HCT116 (cell line): ENCODE results near the gene TBX5. TPM values are rescaled to one million over a fixed set of nuclear protein-coding genes. Genes with fewer than 3 reads are reported as not detected.

Experiments
- ATAC-seq: fragments of 200-7000 bp; cut with Tn5 transposase; 2 replicates; pipeline ENCODE4 v1.9.1; 2020; ENCODE audit warnings: mild to moderate bottlenecking, moderate library complexity
- BruUV-seq: library from RNA; stranded (reverse); fragments of 400-500 nt; replicated peaks from 2 replicates; lab custom pipeline; 2021; lab: Mats Ljungman, UMichigan
- CTCF ChIA-PET: fragments of 300-600 bp; sonication (Branson Sonifier 250); formaldehyde crosslinking; loops from one replicate; lab custom pipeline; 2021; ENCODE audit warnings: antibody characterized with exemption; lab: Charles Lee
- POLR2A ChIA-PET: fragments of 300-600, 350-600 bp; sonication (Branson Sonifier 250); formaldehyde crosslinking; loops from one replicate; lab custom pipeline; 2021; ENCODE audit warnings: antibody characterized with exemption; lab: Charles Lee
- RAD21 ChIA-PET, 2 experiments: fragments of 300-600 bp; sonication (Branson Sonifier 250); formaldehyde crosslinking; loops; one replicate each; lab custom pipeline; 2023; ENCODE audit warnings: low total read pairs in 2 of 2; ENCODE audit not compliant: uncharacterized antibody in 2 of 2, unreplicated experiment in 2 of 2, low non-redundant PET in 1 of 2; lab: Charles Lee
- DNase-seq: peaks from one replicate; pipeline ENCODE4 v3.0.0-alpha.2; 2010; ENCODE audit warnings: low read depth, low spot score
- H2AFZ ChIP-seq: fragments of 200-600 bp; shearing (Covaris generic), sonication (generic); 2 replicates; pipeline ENCODE4 v1.6.1; 2017; ENCODE audit warnings: low read depth, mixed run types, mixed read lengths, antibody characterized with exemption, low read length; ENCODE audit not compliant: poor library complexity, severe bottlenecking
- H3K27ac ChIP-seq: 2 replicates; pipeline ENCODE4 v1.5.1; 2012; ENCODE audit warnings: low read depth, low read length
- H3K27me3 ChIP-seq: fragments of 200-600 bp; sonication (generic); 2 replicates; pipeline ENCODE4 v1.6.1; 2016; ENCODE audit warnings: mixed run types, low read length, mixed read lengths; ENCODE audit not compliant: insufficient read depth
- H3K36me3 ChIP-seq, 2 experiments: fragments of 200-500 bp in 1 of 2; fragments of 200-600 bp in 1 of 2; sonication (Bioruptor generic) in 1 of 2; sonication (generic) in 1 of 2; 2 replicates each; pipeline versions ENCODE4 v1.5.1 to v1.6.1; 2014 to 2016; ENCODE audit warnings: low read length in 2 of 2, inconsistent platforms in 1 of 2, mixed read lengths in 1 of 2, mixed run types in 1 of 2; ENCODE audit not compliant: insufficient read depth in 2 of 2, control insufficient read depth in 1 of 2
- H3K4me1 ChIP-seq, 2 experiments: fragments of 200-600 bp in 1 of 2; sonication (generic) in 1 of 2; 2 replicates each; pipeline versions ENCODE4 v1.5.1 to v1.6.1; 2012 to 2017; ENCODE audit warnings: low read length in 2 of 2, inconsistent platforms in 1 of 2, mild to moderate bottlenecking in 1 of 2, mixed read lengths in 1 of 2, mixed run types in 1 of 2, moderate library complexity in 1 of 2; ENCODE audit not compliant: insufficient read depth in 2 of 2, control insufficient read depth in 1 of 2
- H3K4me2 ChIP-seq: fragments of 200-600 bp; sonication (generic); 2 replicates; pipeline ENCODE4 v1.6.1; 2017; ENCODE audit warnings: mixed run types, low read length, mixed read lengths
- H3K4me3 ChIP-seq, 2 experiments: fragments of 200-600 bp in 1 of 2; sonication (generic) in 1 of 2; replicated peaks in 1 of 2; 2 replicates each; pipeline ENCODE4 v1.5.1; 2011 to 2016; ENCODE audit warnings: low read length in 2 of 2, control low read depth in 1 of 2, low read depth in 1 of 2, mild to moderate bottlenecking in 1 of 2, mixed read lengths in 1 of 2, mixed run types in 1 of 2
- H3K79me2 ChIP-seq: fragments of 200-600 bp; sonication (generic); 2 replicates; pipeline ENCODE4 v1.6.1; 2017; ENCODE audit warnings: mild to moderate bottlenecking, mixed run types, low read length, moderate library complexity, mixed read lengths; ENCODE audit not compliant: insufficient read depth
- H3K9ac ChIP-seq: fragments of 200-600 bp; sonication (generic); 2 replicates; pipeline ENCODE4 v1.6.1; 2016; ENCODE audit warnings: low read length, mixed read lengths
- H3K9me2 ChIP-seq: fragments of 200-600 bp; sonication (generic), shearing (Covaris generic); 2 replicates; pipeline ENCODE4 v1.6.1; 2017; ENCODE audit warnings: mixed run types, mild to moderate bottlenecking, moderate library complexity; ENCODE audit not compliant: insufficient read depth
- H3K9me3 ChIP-seq, 2 experiments: fragments of 200-500 bp in 1 of 2; fragments of 200-600 bp in 1 of 2; sonication (Bioruptor generic) in 1 of 2; sonication (generic) in 1 of 2; 2 replicates each; pipeline ENCODE4 v1.6.1; 2014 to 2017; ENCODE audit warnings: low read length in 2 of 2, mixed read lengths in 2 of 2, inconsistent platforms in 1 of 2, low read depth in 1 of 2, mild to moderate bottlenecking in 1 of 2, mixed run types in 1 of 2, moderate library complexity in 1 of 2; ENCODE audit not compliant: control insufficient read depth in 1 of 2, insufficient read depth in 1 of 2
- H4K20me1 ChIP-seq: fragments of 200-600 bp; sonication (generic), shearing (Covaris generic); 2 replicates; pipeline ENCODE4 v1.6.1; 2017; ENCODE audit warnings: mixed run types, mild to moderate bottlenecking, moderate library complexity; ENCODE audit not compliant: insufficient read depth
- ATF3 ChIP-seq: IDR thresholded peaks from 2 replicates; pipeline ENCODE4 v1.6.1; 2012
- CBX3 ChIP-seq: IDR thresholded peaks from 2 replicates; pipeline ENCODE4 v1.6.1; 2012; ENCODE audit warnings: low read depth
- CTCF ChIP-seq, 3 experiments: fragments of 200-600 bp in 1 of 3; sonication (generic) in 1 of 3; IDR thresholded peaks in 2 of 3; conservative IDR thresholded peaks in 1 of 3; 2 replicates each; pipeline ENCODE4 v1.5.1; 2012 to 2017; ENCODE audit warnings: low read depth in 2 of 3, low read length in 2 of 3, antibody characterized with exemption in 1 of 3, borderline replicate concordance in 1 of 3, control low read depth in 1 of 3, mild to moderate bottlenecking in 1 of 3, mixed read lengths in 1 of 3, mixed run types in 1 of 3, moderate library complexity in 1 of 3; ENCODE audit not compliant: insufficient read depth in 1 of 3
- EGR1 ChIP-seq: IDR thresholded peaks from 2 replicates; pipeline ENCODE4 v1.6.1; 2012; ENCODE audit warnings: low read depth
- EZH2 ChIP-seq: fragments of 200-600 bp; sonication (generic); IDR thresholded peaks from 2 replicates; pipeline ENCODE4 v1.6.1; 2017; ENCODE audit warnings: antibody characterized with exemption, mixed run types
- EZH2phosphoT487 ChIP-seq: fragments of 200-600 bp; IDR thresholded peaks from 2 replicates; pipeline ENCODE4 v1.6.1; 2018; ENCODE audit warnings: antibody characterized with exemption, borderline replicate concordance
- JUND ChIP-seq: IDR thresholded peaks from 2 replicates; pipeline ENCODE4 v1.6.1; 2012
- MAX ChIP-seq: IDR thresholded peaks from 2 replicates; pipeline ENCODE4 v1.6.1; 2012
- POLR2AphosphoS5 ChIP-seq: IDR thresholded peaks from 2 replicates; pipeline ENCODE4 v1.6.1; 2011; ENCODE audit warnings: mild to moderate bottlenecking, low read depth, low read length, moderate library complexity
- REST ChIP-seq: IDR thresholded peaks from 2 replicates; pipeline ENCODE4 v1.6.1; 2012; ENCODE audit warnings: low read depth
- SIN3A ChIP-seq: IDR thresholded peaks from 2 replicates; pipeline ENCODE4 v1.6.1; 2012; ENCODE audit warnings: low read depth
- SP1 ChIP-seq: IDR thresholded peaks from 2 replicates; pipeline ENCODE4 v1.6.1; 2012; ENCODE audit warnings: low read depth
- ZBTB33 ChIP-seq: IDR thresholded peaks from 2 replicates; pipeline ENCODE4 v1.6.1; 2011; ENCODE audit warnings: mild to moderate bottlenecking, low read length, moderate library complexity; ENCODE audit not compliant: insufficient replicate concordance; ENCODE audit errors: extremely low read depth
- ZNF274 ChIP-seq: fragments of 200-500 bp; sonication (Bioruptor generic); IDR thresholded peaks from 2 replicates; pipeline ENCODE4 v1.6.1; 2014; ENCODE audit warnings: mild to moderate bottlenecking, low read depth, low read length, inconsistent platforms
- intact Hi-C: fragments of 100-400 bp; cut with micrococcal nuclease; formaldehyde crosslinking; loops from 2 replicates; pipeline ENCODE4 v1.10.0; 2022
- total RNA-seq: library from RNA; stranded (reverse); gene quantifications from one replicate; pipeline ENCODE4 v1.2.1, GENCODE V29; 2021; ENCODE audit not compliant: unreplicated experiment

The TBX5 gene
- total RNA-seq, 1 experiment from 2014 or later: 0.10 TPM

GRCh38 chr12:114443607-114444421 is 37.9 kb upstream of the TBX5 start:
- no TSS peak for BruUV-seq
- no peak overlapping the region for H3K27ac ChIP-seq
- no peak for TF ChIP-seq ZBTB33
- no peak for TF ChIP-seq EZH2
- TF ChIP-seq SIN3A: no peak
- TF ChIP-seq EGR1: no peak
- TF ChIP-seq SP1: no peak
- no peak for TF ChIP-seq POLR2AphosphoS5
- TF ChIP-seq CBX3: no peak
- TF ChIP-seq ZNF274: no peak
- TF ChIP-seq REST: no peak
- TF ChIP-seq EZH2phosphoT487: no peak
- TF ChIP-seq ATF3: no peak
- no peak for TF ChIP-seq JUND
- TF ChIP-seq MAX: no peak
- TF ChIP-seq CTCF (IDR thresholded peaks at IDR 0.05 in 2 of 3, conservative IDR thresholded peaks at IDR 0.05 in 1 of 3; ENCODE audit: borderline replicate concordance in 1 of 3, insufficient read depth in 1 of 3, low read depth in 2 of 3, low read length in 2 of 3): no peak
- no peak overlapping the region for H3K9ac ChIP-seq
- intact Hi-C loops: no loop called here
- H2AFZ ChIP-seq: no peak overlapping the region
- H3K4me1 ChIP-seq: no peaks in the 10 kb centered on the region
- CTCF ChIA-PET: no interaction called here
- RAD21 ChIA-PET: no interaction called here
- H3K79me2 ChIP-seq: no peaks in the 10 kb centered on the region
- no peak overlapping the region for H3K4me2 ChIP-seq
- no peak for ATAC-seq
- peaks cover 19% of the 10 kb centered on the region for H3K27me3 ChIP-seq
- no peak for DNase-seq
- H3K9me2 ChIP-seq: no peaks in the 10 kb centered on the region
- POLR2A ChIA-PET: no interaction called here
- H3K36me3 ChIP-seq: no peaks in the 10 kb centered on the region
- H3K9me3 ChIP-seq: no peaks in the 10 kb centered on the region
- no peaks in the 10 kb centered on the region for H4K20me1 ChIP-seq
- H3K4me3 ChIP-seq: no peak overlapping the region
